ENCODE data around the gene TRIM9.
"Not testable (repeated sequence)": the region's sequence is repeated elsewhere in the genome, so short reads cannot be mapped to it uniquely, and the experiment has no call there.

TRIM9 gene

GRCh38 chr14:50963919-50964318 lies 131.0 kb downstream of the TRIM9 start:
- DNase-seq (ENCODE audit: low read depth), result no peak

- DNase-seq (ENCODE audit: low read depth), result peak; percentile 79
Observed at GRCh38 chr14:50961605-50962221, 133.2 kb downstream of the TRIM9 start.

DNA sequence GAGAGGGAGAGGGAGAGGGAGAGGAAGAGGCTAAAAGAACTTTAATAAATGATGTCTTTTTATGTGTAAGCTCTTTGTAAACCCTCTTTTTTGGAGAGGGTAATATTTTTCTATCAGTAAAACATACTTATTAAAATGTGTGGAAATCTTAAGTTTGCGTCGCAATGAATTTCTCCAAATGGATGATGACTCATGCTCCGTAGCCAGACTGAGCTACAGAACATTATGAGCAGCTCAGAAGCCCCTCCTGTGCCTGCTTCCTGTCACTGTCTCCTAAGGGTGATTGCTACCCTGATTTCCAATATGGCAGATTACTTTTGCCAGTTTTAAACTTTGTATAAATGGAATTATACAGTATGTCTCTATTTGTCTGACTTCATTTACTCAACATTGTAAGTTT lies 137.6 kb downstream of the TRIM9 start:
- DNase-seq (ENCODE audit: low read depth), result no peak

DNA sequence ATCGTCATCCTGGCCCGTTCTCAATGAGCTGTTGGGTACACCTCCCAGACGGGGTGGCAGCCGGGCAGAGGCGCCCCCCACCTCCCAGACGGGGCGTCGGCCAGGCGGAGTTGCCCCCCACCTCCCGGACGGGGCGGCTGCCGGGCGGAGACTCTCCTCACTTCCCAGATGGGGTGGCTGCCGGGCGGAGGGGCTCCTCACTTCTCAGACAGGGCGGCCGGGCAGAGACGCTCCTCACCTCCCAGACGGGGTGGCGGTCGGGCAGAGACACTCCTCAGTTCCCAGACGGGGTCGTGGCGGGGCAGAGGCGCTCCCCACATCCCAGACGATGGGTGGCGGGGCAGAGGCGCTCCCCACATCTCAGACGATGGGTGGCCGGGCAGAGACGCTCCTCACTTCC lies 138.5 kb downstream of the TRIM9 start:
- not testable (repeated sequence) for DNase-seq (ENCODE audit: low read depth)

GRCh38 chr14:50955373-50956043 lies 139.4 kb downstream of the TRIM9 start:
- peak; percentile 92 for DNase-seq (ENCODE audit: low read depth)

GRCh38 chr14:50954811-50955372 lies 140.0 kb downstream of the TRIM9 start:
- no peak for DNase-seq (ENCODE audit: low read depth)

DNA sequence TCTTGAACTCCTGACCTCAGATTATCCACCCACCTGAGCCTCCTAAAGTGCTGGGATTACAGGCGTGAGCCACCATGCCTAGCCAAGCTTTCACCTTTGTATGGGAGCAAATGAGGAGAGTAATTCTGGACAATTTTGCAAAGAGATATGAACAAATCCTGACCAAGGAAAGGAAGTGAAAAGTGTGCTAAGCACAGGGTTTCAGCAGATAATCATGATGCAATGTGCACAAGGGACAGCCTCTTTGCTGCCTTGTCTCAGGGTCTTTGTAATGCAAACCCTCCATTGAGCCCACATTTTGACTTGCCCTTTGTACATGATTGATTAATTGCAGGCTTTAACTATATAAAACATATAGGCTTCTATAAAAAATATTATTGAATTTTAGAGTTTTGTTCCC lies 141.4 kb downstream of the TRIM9 start:
- no peak for DNase-seq (ENCODE audit: low read depth)

DNA sequence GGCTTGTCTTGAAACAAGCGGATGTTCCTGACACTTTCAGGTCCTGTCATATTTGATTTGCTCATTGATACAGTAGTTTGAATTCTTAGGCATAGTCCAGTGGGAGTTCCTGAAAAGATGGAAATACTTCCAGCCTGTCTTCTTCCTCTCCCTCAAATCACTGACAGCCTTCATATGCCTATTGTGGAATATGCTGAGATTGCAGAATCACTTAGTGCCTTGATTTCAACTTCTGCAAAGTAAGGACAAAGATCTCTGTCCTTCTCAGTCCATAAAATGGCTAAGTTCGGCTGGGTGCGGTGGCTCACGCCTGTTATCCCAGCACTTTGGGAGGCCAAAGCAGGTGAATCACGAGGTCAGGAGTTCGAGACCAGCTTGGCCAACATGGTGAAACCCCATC lies 143.9 kb downstream of the TRIM9 start:
- DNase-seq (ENCODE audit: low read depth), result no peak

DNA sequence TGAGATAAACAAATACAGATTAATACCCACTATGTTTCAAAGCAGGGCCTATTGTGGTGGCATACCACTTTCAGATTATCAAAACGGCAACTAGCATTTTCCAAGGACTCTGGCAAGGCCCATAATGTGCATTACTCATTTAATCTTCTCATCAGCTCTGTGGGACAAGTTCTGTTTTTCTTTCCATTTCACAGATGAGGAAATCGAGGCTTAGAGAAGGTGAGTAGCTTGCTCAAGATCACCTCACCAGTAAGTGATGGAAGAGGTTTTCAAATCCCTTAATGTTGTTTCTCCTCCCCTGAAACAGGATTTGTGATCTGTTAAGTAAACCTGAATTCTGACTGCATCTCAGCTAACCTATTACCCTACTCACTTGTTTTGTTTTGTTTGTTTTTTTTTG lies 146.7 kb downstream of the TRIM9 start:
- no peak for DNase-seq (ENCODE audit: low read depth)

DNA sequence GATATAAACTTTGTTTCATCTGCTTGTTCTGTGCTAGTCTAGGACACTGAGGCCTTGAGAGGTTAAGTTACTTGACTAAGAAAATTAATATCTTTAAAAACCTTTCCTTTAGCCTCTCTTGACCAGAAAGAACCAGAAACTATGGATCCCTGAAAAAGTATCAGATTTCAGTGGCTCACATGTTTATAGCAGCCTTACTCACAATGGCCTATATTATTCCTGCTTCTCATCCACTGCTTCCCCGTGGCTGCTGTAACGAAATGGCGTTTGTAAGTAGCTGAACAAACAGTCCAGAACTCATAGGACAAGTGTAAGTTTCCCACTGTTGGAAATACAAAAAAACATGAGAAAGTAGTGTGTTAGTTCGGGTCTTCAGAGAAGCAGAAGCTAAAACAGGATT lies 147.5 kb downstream of the TRIM9 start:
- DNase-seq (ENCODE audit: low read depth), result no peak

DNA sequence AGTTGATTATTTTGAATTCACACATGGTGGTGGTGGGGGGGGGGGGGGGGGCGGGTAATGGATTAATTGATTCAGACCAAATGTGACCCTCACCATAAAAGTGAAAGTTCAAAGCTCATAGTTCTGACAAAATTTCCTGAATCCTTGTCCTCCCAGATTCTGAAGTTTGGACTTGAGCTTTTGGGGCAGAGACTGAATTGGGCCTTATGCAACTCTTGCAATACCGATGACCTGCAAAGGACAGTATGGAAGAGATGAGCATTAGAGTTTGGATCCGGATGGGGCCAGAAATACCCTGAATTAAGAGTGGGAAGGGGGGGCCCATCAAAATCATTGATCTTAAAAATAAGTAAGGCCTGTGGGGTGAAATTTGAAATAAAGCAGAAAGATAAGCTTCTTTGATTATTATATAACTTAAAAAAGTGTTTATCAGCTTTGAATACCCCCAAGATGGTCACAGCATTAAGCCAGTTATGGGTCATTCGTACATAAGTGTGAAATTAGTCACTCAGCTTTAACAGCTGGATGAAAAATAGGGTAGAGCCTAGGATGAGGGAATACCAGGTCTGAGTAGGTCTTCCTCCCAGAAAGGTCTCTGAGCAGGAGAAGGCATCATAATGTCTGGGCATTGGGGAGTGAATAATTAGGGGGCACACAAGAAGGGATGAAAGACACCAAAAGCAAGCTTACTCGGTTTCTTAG lies 148.5 kb downstream of the TRIM9 start:
- DNase-seq (ENCODE audit: low read depth), result no peak

- no peak for DNase-seq (ENCODE audit: low read depth)
Observed at GRCh38 chr14:50944647-50945413, 150.1 kb downstream of the TRIM9 start.

GRCh38 chr14:50943943-50944646 lies 150.8 kb downstream of the TRIM9 start, which contains the start of gene PYGL:
TSS of gene PYGL (minus strand) at chr14:50944483. CDS start at chr14:50944403, 80 bp downstream.
- no peak for DNase-seq (ENCODE audit: low read depth)

DNA sequence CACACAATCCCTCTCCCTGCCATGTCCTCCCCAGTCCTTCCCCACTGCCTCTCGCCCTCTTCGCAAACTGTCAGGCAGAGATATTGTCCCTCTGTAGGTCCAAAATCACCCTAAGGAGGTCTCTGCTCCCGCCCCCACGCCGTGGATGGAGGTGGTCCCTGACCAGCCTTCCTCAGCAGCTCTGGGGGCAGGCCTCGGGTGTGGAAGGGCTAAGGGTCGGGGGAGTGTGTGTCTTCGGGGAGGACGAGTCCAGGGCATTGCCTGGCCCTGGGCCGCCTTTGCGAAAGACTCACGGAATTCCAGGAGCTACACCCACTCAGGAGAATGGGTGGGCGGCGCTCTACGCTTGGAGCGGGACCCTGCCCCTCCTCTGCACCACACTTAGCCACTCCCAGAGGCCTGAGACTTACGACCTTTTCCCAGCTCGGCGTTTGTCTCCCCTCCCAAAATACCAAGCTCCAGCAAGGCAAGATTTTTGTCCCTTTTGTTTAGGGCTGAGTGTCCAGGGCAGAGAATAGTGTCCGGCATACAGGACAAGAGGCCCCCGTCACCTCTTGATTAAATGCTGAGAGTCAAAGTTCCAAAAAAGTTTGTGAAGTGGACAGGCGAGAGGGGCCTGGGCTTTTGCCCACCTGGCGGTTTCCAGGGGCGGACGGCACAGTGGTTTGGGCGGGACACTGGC lies 151.5 kb downstream of the TRIM9 start:
- no peak for DNase-seq (ENCODE audit: low read depth)

- not testable (repeated sequence) for DNase-seq (ENCODE audit: low read depth)
Observed at GRCh38 chr14:50941638-50942037, 153.3 kb downstream of the TRIM9 start.

GRCh38 chr14:50941151-50941550 lies 153.8 kb downstream of the TRIM9 start:
- peak; percentile 87 for DNase-seq (ENCODE audit: low read depth)

DNA sequence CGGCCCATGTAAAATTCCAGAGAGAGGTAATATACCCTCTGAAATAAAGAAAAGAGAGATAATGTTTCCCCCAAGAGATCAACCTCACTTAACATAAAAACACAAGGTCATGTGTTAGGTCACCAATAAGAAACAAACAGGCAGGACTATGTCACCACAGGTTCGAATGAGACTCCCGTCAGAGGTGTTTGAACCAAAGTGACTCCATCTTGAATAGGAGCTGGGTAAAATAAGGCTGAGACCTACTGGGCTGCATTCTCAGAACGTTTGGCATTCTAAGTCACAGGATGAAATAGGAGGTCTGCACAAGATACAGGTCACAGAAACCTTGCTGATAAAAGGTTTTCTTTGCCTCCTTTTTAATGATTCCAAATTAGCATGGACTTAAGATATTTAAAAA lies 157.1 kb downstream of the TRIM9 start:
- no peak for DNase-seq (ENCODE audit: low read depth)

DNA sequence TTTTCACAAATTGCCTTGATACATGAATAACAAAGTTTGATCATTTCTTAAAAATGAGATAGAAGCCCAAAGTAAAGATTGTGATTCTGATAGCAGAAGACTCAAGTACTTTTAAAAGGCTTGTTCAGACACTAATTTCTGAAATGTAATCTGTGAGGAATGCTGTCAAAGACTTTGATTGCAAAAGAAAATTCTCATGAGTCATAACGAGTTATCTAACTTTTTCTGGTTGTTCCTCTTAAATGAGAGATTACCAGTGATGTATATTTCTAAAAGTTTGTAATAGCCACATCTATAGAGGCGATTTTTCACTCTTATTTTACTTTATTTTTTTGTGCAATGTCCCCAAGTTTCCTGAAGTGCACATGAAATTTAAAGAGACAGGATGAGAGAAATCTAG lies 157.6 kb downstream of the TRIM9 start:
- no peak for DNase-seq (ENCODE audit: low read depth)

GRCh38 chr14:50936882-50937281 lies 158.0 kb downstream of the TRIM9 start:
- DNase-seq (ENCODE audit: low read depth), result no peak

DNA sequence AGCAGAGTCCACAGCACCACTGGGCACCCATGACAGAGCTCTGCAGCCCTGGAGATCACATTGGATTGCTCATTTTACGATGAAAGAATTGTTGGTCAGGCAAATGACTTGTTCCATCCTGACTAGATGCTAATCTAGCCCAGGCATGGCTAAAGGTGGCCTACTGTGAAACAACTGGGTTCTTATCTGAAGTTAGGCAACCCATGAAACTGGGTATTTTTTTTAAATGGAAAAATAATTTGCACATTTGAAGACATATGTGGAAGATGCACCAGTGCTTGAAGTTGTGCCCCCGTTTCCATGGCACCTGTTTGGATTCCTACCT lies 158.9 kb downstream of the TRIM9 start:
- no peak for DNase-seq (ENCODE audit: low read depth)

Measured in GM04503 (cell line).